Lower leg skin (tissue), 4 donors: ENCODE data around the gene AVEN. TPM values are rescaled to one million over a fixed set of nuclear protein-coding genes. Genes with fewer than 3 reads are reported as not detected.

Source experiments
- DNase-seq, 2 donors: peaks; one replicate each; pipeline ENCODE4 v3.0.0-alpha.2; 2019; ENCODE audit warnings: low spot score in 2 of 2
- H3K4me3 ChIP-seq: fragments of 200-600 bp; sonication (generic); 2 replicates; pipeline ENCODE4 v1.5.1; 2017; ENCODE audit warnings: mild to moderate bottlenecking, low read depth; ENCODE audit not compliant: poor library complexity, severe bottlenecking
- POLR2A ChIP-seq, 2 donors: fragments of 450-650 bp; IDR thresholded peaks; one replicate each; pipeline ENCODE4 v1.6.1; 2016 to 2017; ENCODE audit warnings: antibody characterized with exemption in 2 of 2, mild to moderate bottlenecking in 1 of 2, moderate library complexity in 1 of 2
- WGBS, 2 donors: methylation state at CpG; one replicate each; pipeline ENCODE4 v1.1.5; 2018; 5-methylcytosine and 5-hydroxymethylcytosine counted together
- intact Hi-C: fragments of 100-400 bp; cut with DNase I; formaldehyde crosslinking; loops from one replicate; pipeline ENCODE4 v1.15.0; 2023; ENCODE audit warnings: low total_unique reads
- total RNA-seq, 4 donors: library from RNA; depleted of rRNA; stranded (reverse); fragments of >200 nt; gene quantifications; one replicate each; pipeline ENCODE4 v1.1.0, GENCODE V29; 2016
- TF ChIP-seq, protein P1 (sequence below), 3 donors: fragments of 450-650 bp; IDR thresholded peaks; one replicate each; pipeline ENCODE4 v1.5.1; 2016; ENCODE audit warnings: antibody characterized with exemption in 3 of 3, mild to moderate bottlenecking in 3 of 3, moderate library complexity in 2 of 3

The AVEN gene
- total RNA-seq, 4 donors from 2014 or later: 9.7 to 17.0 (median 12.9) TPM

DNA sequence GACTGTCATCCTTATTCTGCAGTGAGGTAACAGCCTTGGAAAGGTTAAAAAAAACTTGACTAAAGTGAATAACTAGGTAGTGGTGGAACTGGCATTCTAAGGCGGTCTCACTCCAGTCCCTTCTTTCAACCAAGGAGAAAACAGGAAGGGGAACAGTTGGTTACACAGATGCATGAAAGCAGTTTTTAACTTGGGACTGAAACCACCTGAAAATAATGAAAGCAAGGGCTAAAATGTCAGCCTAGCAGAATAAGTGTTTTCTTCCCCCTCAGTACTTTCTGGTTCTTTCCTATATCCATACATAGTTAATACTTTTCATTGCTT lies 748 bp upstream of the AVEN start:
- no peak for DNase-seq
- TF ChIP-seq, protein P1, sequence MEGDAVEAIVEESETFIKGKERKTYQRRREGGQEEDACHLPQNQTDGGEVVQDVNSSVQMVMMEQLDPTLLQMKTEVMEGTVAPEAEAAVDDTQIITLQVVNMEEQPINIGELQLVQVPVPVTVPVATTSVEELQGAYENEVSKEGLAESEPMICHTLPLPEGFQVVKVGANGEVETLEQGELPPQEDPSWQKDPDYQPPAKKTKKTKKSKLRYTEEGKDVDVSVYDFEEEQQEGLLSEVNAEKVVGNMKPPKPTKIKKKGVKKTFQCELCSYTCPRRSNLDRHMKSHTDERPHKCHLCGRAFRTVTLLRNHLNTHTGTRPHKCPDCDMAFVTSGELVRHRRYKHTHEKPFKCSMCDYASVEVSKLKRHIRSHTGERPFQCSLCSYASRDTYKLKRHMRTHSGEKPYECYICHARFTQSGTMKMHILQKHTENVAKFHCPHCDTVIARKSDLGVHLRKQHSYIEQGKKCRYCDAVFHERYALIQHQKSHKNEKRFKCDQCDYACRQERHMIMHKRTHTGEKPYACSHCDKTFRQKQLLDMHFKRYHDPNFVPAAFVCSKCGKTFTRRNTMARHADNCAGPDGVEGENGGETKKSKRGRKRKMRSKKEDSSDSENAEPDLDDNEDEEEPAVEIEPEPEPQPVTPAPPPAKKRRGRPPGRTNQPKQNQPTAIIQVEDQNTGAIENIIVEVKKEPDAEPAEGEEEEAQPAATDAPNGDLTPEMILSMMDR (IDR thresholded peaks at IDR 0.05): no peak
- TF ChIP-seq POLR2A (IDR thresholded peaks at IDR 0.05): no peak
- H3K4me3 ChIP-seq: no peak overlapping the region
- intact Hi-C loops: no loop called here
- 54 to 56% methylated on average over 1 of the region's 1 CpG for WGBS, 2 donors

DNA sequence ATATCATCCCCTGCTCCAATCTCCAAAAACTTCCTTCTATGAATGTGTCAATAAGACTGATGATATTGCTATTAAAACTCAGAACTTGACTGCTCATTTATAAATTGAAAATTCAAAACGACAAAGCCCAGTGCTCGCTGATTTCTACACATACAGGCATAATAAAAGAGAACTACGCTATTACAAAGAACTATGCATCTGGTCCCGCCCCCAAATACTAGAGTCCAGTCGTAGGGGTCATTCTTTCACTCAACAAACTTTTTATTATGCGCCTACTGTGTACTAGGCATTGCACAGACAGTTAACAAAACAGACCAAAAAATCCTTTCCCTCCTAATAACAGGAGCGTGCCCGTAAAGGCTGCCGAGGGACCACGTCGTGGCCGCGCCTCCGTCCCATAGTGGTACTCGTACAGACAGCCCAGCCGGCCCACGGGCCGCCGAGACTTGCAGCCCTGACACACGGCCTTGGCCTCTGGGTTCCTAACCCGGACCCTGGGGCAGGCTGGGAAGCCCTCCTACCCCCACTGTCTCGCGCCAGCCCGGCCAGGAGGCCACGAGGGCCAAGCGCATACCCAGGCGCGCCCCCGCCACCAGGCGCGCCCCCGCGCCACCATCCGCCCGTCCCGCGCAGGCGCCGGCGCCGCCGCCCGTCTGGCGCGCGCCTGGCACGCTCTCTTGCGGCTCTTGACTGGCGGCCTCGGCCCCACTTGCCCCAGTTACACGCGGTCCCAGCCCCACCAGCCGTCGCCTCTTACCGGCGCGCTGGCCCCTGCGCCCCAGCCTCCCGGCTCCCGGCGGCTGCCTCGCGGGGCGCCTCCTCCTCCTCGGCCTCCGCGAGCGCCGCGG lies 757 bp downstream of the AVEN start:
- peak; percentile 53 to 93 for DNase-seq
- H3K4me3 ChIP-seq: peak overlapping the region; percentile 89
- intact Hi-C loops: no loop called here
- TF ChIP-seq, protein P1 (IDR thresholded peaks at IDR 0.05): no peak
- no peak for TF ChIP-seq POLR2A (IDR thresholded peaks at IDR 0.05)
- 1% methylated on average over 15 to 29 of the region's 70 CpGs for WGBS, 2 donors

DNA sequence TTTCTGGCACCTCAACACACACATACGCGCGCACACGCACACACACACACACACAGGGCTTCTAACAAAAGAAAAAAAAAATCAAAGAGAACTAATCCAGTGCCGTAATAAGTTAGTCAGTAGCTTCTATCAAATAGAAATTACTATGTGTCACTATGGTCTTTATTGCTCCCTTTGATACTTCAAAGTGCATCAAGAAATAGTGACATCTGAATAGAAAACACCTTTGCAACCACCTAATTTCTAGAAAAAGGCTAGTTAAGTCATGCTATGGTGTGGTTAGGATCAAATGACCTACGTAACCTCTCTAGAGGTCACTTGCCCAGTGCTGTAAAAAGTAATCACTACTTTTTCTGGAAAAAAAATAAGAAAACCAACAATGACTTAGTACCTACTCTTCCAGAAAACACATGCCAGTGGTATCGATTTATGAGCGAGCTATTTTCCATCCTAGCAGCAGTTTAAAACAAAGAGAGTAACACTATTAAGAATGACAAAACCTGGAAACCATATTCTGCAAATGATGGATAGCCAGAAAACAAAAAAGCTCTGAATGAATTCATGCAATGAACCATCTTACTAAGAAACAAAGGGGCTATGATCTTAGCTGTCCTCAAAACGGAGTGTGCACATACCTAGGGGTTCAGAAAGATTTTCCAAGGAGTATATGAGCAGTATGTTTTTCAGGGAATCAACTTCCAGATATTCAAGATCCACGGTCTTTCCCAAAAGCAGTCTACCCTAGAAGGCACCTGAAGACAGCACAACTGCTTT lies 6.8 kb downstream of the AVEN start:
- intact Hi-C loops: no loop called here
- WGBS, 2 donors: 84 to 85% methylated on average over 10 of the region's 10 CpGs
- no peak for DNase-seq
- H3K4me3 ChIP-seq: no peak overlapping the region
- TF ChIP-seq, protein P1 (IDR thresholded peaks at IDR 0.05): no peak

DNA sequence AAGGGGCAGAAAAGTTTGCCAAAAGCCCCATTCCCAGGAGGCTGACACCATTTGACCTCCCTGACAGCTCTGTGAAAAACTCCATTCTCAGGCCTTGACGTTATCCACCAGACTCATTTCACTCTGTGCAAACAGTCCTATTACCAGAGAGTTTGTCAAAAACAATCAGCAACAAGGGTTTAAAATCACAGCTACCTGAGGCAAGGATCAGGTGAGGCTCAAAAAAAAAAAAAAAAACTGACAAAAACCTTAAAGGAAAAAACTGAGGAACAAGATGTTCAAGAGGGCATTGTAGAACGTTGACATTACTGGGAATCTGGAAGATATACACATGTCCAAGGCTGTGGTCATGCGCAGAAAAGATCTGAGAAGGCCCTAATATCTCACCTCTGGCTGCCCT lies 11.4 kb downstream of the AVEN start:
- no peak overlapping the region for H3K4me3 ChIP-seq
- DNase-seq: no peak
- TF ChIP-seq, protein P1 (IDR thresholded peaks at IDR 0.05): no peak
- no peak for TF ChIP-seq POLR2A (IDR thresholded peaks at IDR 0.05)
- WGBS, 2 donors: 78 to 84% methylated on average over 3 of the region's 3 CpGs
- intact Hi-C loops: no loop called here

DNA sequence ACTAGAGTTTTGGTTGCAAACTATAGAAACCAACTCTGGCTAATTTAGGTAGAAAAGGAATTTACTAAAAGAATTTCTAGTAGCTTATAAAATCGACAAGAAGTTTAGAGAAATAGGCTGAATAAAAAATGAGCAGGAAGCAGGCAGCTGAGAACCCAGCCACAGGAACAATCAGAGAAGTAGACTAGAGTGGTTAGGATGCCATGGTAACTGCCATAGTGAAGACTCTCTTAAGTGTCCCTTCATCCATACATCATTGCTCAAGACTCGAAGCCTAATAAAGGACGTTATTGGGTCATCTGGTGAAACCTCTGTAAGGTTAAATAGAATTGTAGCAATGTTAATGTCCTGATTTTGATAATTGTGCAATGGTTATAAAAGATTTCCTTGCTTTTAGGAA lies 13.8 kb downstream of the AVEN start:
- intact Hi-C loops: no loop called here
- no peak for DNase-seq
- WGBS, 2 donors: 86 to 88% methylated on average over 3 of the region's 3 CpGs
- no peak overlapping the region for H3K4me3 ChIP-seq
- TF ChIP-seq POLR2A (IDR thresholded peaks at IDR 0.05): no peak
- TF ChIP-seq, protein P1 (IDR thresholded peaks at IDR 0.05): no peak
